ENCODE results near the gene KIF5A.
A peak's percentile ranks its signal among the peaks of the same experiment; 100 is the strongest.
"Not testable (repeated sequence)": the region's sequence is repeated elsewhere in the genome, so short reads cannot be mapped to it uniquely, and the experiment has no call there.

KIF5A gene

GRCh38 chr12:57558864-57559263 lies 9.0 kb downstream of the KIF5A start:
- DNase-seq = no peak

DNA sequence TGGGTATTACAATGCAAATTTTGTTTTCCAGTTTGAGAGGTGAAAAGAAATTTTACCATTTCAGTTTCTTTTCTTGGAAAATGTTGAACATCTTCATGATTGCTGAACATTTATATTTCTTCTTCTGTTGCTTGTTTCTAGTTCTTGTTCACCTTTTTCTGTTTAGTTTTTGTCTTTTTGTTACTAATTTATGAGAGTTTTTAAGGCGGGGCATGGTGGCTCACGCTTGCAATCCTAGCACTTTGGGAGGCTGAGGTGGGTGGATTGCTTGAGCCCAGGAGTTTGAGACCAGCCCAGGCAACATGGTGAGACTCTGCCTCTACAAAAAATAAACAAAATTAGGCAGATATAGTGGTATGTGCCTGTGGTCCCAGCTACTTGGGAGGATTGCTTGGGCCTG lies 10.7 kb downstream of the KIF5A start:
- DNase-seq = no peak

DNA sequence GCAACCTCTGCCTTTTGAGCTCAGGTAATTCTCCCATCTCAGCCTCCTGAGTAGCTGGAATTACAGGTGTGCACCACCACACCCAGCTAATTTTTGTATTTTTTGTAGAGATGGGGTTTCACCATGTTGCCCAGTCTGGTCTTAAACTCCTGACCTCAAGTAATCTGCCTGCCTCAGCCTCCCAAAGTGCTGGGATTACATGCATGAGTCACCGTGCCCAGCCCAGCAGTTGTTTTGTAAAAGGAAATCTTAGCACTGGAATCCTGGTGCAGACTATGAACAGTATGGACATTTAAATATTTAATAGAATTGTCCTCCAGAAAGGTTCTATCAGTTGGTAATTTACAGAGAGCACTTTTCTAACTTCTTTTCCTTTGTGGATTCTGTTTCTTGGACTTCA lies 11.3 kb downstream of the KIF5A start:
- not testable (repeated sequence) for DNase-seq

DNA sequence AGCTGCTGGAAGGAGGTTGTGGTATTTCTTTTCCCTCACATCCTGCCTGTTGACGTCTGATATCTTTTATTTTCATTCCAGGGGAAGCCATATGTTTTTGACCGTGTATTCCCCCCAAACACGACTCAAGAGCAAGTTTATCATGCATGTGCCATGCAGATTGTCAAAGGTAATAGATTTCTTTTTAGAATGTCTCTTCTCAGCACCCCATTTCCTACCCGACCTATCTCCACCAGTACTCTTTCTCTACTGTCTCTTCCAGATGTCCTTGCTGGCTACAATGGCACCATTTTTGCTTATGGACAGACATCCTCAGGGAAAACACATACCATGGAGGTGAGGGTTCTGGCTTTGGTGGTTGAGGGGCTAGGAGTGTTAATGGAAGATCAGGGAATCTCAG lies 13.5 kb downstream of the KIF5A start:
- no peak for DNase-seq

DNA sequence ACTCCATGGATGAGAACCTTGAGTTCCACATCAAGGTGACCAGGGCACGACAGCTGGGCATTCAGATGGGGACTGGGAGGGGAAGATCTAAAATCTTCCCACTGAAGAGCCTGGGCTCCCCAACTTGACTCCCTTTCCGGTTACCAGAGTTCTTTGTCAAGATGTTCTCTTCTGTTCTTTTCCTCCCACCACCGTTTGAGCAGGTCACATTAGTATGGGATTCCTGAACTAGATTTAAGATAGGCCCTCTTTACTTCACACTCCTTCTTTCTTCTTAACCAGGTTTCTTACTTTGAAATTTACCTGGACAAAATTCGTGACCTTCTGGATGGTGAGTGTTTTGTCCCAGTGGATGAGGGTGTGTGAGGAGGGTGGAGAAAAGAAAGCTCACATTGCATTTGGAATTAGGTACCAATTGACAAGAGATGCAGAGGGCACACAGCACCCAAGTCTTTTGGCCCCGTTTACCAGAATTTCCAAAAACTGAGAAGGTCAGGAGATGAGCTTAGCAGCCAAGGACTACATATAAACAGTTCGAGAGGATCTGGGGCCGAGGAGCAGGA lies 14.4 kb downstream of the KIF5A start:
- no peak for DNase-seq

- DNase-seq = no peak
Observed at GRCh38 chr12:57568838-57569237, 19.0 kb downstream of the KIF5A start.

- no peak for DNase-seq
Observed at GRCh38 chr12:57569858-57570257, 20.0 kb downstream of the KIF5A start.

DNA sequence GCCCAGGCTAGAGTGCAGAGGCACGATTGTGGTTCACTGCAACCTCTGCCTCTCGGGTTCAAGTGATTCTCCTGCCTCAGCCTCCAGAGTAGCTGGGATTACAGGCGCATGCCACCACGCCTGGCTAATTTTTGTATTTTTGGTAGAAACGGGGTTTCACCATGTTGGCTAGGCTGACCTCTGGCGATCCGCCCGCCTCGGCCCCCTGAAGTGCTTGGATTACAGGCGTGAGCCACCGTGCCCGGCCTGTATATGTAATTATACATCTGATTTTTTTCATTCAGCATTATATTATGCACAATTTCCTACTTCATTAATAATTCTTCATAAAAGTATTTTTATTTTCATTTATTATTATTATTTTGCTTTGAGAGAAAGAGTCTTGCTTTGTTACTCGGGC lies 20.6 kb downstream of the KIF5A start:
- DNase-seq = not testable (repeated sequence)

DNA sequence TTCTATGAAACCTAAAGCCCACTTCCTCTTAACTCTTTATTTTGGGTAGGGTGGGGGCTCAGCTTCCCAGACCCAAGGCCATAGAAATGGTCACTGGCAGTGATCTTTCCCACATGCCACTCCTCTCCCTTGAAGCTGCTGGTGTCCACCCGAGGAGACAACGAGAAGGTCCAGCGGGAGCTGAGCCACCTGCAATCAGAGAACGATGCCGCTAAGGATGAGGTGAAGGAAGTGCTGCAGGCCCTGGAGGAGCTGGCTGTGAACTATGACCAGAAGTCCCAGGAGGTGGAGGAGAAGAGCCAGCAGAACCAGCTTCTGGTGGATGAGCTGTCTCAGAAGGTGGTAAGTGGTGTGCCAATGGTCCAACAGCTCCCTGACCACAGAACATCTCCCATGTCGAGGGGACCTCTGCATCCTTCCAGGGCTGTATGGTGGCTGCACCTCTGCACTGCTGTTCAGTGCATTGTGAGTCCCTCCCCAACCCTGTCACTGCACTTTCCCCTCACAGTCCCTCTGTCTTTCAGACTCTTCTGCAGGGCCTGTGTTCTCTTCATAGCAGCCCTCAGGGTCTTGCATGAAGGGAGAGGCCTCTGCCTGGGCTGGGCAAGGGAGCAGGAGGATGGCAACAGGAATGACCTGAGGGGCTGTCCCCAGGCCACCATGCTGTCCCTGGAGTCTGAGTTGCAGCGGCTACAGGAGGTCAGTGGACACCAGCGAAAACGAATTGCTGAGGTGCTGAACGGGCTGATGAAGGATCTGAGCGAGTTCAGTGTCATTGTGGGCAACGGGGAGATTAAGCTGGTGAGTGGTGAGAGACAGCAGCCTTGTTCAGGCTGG lies 22.3 kb downstream of the KIF5A start:
- DNase-seq = no peak

DNA sequence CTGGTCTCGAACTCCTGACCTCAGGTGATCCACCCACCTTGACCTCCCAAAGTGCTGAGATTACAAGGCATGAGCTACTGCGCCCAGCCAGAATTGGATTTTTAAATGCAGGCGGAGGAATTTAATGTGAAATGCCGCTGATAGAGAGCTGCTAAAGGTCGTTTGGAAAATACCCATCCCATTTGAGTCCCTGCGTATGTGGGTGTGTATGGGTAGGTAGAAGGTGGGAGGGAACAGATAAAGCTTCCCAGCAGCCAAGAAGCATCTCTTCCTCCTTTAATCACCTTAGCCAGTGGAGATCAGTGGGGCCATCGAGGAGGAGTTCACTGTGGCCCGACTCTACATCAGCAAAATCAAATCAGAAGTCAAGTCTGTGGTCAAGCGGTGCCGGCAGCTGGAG lies 25.0 kb downstream of the KIF5A start:
- DNase-seq = no peak

DNA sequence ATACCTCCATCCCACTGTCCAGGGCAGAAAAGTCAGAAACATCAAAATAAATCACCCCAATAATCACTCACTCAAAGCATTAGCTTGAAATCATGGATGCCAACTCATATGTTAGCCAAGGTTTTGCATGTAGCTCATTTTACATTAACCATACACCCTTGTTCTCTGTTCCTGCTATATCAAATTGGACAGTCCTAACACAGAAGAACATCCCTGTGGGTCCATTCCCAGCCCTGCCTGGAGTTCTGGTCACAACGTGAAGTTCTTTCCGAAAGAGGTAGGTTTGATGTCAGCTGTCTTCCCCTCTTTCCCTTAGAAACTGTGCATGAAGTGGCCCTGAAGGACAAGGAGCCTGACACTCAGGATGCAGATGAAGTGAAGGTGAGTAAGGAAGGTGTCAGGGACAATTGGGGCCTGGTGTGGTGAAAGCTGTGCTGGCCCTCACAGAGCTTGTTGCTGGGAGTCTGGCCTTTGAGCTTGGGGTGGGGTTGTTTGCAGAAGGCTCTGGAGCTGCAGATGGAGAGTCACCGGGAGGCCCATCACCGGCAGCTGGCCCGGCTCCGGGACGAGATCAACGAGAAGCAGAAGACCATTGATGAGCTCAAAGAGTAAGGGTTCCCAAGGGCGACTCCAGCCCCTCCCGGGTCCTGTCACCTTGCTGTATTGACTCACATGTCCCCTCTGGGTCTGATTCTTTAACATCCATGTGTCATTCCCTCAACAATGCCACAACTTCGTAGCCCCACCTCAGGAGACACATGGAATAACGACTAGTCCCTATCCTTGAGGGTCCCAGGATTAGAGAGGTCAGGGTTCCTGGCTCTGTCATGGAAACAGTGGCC lies 26.1 kb downstream of the KIF5A start:
- no peak for DNase-seq

GRCh38 chr12:57576613-57577160 lies 26.8 kb downstream of the KIF5A start:
- no peak for DNase-seq

- no peak for DNase-seq
Observed at GRCh38 chr12:57577981-57578758, 28.3 kb downstream of the KIF5A start.

- no peak for DNase-seq
Observed at GRCh38 chr12:57579011-57579410, 29.2 kb downstream of the KIF5A start.

DNA sequence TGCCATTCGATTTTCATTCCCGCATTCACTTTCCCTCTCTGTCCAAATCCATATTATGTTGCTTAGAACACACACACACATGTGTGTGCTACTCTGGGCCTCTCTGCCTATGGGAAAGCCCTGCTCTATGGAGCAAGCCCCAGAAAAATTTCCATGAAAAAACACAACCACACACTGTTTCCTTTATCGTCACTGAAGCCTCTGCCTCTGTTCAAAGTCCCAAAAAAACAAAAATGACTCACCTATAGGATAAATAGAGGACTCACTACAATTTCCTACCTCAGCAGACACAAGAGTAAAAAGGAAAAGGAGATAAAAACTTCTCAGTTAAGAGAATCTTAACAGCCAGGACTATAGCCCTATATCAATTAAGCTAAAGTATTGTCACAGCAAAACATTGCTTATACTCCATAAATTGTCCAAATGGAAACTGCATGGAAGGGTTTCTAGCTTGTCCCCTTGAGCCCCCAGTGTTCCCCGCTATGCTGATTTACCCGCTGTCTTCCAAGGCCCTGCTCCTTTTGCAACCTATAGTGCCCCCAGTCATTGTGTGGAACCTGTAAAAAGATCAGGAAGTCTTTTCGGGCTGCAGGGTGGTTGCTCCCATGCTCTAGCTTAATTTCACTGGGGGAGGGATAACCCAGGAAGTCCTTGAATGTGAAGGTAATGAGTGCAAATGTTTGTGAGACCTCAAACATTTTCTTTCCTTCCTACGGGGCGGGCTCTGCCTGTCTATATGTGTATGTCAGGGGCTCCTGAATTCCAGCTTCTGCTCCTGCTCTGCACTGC lies 30.0 kb downstream of the KIF5A start:
- no peak for DNase-seq

DNA sequence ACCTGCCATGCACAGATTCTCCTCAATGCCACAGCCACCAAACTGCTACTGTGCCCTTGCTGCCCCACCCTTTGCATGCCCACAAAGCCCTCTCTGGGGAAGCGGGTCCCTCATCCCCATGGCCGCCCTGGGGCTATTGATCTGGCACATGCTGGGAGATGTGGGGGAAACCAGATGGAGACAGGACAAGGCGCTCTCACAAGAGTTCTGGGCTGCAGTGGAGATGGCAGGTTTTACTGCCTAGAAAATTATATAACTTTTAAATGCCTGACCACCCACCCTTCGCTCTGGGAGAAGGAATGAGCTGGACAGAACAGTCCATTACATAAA lies 30.6 kb downstream of the KIF5A start:
- no peak for DNase-seq

DNA sequence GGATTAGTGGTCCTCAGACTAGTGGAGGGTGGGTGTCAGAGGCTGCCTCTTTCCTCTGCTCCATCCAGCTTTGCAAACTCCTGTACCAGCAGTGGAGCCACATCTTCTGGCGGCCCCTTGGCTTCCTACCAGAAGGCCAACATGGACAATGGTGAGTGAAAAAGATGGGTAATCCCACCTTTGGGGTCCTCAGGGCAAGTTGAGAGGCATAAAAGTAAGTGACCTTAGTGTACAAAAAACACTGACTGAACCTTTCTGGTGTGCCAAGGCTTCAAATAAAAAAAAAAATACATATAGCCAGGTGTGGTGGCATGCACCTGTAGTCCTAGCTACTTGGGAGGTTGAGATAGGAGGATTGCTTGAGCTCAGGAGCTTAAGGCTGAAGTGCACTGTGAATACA lies 32.0 kb downstream of the KIF5A start:
- no peak for DNase-seq

- DNase-seq = no peak
Observed at GRCh38 chr12:57582440-57582839, 32.6 kb downstream of the KIF5A start.

GRCh38 chr12:57583008-57583831 lies 33.4 kb downstream of the KIF5A start:
- DNase-seq = peak; percentile 56

DNA sequence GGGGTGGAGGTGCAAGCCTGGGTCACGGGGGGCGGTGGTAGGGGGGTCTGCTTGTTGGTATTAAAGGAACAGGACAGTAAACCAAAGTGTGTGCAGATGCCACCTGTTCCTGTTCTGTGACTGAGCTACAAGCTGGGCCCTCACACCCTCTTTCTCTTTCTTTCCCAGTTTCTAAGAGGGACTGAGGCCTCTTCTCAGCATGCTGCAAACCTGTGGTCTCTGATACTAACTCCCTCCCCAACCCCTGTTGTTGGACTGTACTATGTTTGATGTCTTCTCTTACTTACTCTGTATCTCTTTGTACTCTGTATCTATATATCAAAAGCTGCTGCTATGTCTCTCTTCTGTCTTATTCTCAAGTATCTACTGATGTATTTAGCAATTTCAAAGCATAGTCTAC lies 34.2 kb downstream of the KIF5A start:
- DNase-seq = no peak

DNA sequence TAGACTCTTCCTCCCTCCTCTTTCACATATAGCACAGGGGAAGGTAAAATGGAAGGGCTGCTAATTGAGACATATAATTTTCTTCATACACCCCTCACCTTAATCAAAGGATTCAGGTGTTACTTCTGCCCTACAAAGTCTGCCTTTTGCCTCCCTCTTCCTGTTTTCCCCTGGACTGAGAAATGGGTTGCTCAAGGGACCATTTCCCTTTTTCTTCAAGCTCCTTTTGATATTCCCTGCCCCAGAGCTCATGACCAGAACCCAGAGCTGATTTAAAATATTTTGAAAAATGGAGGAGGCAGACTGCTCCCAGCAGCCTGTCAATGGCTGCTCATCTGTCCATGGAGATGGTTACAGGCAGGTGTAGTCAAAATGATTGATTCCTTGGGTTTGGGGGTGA lies 34.8 kb downstream of the KIF5A start:
- no peak for DNase-seq
